Activated CD8-positive, alpha-beta memory T cell treated with anti-CD3 and anti-CD28 coated beads, Interleukin-2, amount 50 U/mL, for 1 hour (primary cell): ENCODE results near the gene JAKMIP1.

Experiments used
- DNase-seq: peaks from one replicate; pipeline ENCODE4 v3.0.0-alpha.2; 2020; ENCODE audit errors: extremely low read depth

The JAKMIP1 gene

DNA sequence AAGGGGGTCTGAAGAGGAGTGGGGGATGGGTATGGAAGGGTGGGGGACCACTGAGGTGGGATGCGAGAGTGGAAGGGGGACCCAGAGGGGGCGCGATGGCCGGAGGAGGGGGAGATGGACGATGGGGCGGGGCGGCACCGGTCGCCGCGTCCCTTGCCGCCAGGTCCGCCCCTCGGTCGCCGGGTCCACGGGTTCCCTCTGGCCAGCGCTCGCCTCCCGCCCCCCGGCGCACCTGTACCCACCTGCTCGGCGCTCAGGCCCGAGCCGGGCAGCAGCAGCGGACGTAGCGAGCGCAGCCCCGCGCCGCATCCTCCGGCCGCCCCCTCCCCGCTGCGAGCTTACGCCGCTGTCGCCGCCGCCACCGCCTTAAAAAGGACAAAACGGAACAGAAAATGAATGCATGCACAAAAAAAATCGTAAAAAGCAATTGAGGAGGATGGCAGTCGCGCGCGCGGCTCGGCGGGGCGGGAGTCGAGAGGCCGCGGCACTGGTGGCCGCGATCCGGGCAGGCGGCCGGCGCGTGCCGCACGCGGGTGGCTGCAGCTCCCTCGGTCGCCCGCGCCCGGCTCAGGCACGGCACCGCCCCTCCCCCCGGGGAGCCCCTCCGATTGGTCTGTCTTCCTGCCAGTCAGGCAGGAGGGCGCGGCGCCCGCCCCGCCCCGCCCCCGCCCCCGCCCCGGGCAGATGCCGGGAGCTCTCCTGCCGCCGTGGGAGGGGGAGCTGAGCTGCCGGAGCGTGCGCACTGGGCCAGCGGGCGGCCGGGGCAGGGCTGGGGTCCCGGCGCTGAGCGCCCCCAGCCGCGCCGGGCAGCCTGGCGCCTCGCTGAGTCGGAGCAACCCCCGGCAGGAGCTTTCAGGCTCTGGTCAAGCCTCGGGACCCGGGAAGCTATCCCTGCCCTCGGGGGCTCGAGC is at the start of gene JAKMIP1:
Gene JAKMIP1 (minus strand): TSS at position 539 of the 911 bp plus-strand sequence. CDS start 87,699 bp downstream, outside the sequence.
- DNase-seq: no peak

DNA sequence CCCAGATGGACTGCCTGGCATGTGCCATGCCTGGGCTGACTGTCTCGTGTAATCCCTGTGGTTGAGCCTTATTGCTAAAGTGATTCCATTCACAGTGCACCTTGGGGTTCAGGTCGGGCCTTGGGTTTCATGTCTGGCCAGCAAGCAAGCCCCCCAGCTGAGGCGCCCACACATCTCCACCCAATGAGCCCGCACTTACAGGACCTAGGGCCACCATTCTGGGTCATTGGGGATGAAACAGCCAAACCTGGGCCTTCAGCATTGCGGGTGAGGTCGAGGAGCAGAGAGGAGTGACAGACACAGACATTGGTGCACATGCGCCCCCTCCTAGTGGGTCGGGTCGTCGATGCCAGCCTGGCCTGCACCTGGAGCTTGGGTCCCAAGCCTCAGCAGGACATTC is 48.0 kb upstream of the JAKMIP1 start:
- DNase-seq: no peak

DNA sequence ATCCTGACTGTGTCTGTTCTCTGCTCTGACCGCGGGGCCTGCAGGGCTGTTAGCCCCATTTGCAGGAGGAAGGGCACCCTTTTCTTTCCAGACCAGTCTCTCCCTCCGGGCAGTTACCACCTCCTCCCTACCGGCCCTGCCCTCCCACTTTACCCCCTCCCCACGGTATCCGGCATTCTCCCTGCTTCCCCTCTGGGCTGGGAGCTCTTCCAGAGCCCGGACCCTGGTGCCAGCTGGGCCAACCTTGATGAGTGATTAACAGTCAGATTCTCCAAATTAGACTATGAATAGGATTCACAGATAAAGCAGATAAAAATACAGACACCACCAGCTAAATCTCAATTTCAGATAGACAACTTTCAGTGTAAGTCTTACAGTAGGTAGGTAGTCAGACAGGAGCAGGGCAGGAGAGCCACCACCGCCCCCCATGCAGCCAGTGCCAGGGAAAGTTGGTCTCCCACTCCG is 45.9 kb upstream of the JAKMIP1 start:
- DNase-seq: no peak

DNA sequence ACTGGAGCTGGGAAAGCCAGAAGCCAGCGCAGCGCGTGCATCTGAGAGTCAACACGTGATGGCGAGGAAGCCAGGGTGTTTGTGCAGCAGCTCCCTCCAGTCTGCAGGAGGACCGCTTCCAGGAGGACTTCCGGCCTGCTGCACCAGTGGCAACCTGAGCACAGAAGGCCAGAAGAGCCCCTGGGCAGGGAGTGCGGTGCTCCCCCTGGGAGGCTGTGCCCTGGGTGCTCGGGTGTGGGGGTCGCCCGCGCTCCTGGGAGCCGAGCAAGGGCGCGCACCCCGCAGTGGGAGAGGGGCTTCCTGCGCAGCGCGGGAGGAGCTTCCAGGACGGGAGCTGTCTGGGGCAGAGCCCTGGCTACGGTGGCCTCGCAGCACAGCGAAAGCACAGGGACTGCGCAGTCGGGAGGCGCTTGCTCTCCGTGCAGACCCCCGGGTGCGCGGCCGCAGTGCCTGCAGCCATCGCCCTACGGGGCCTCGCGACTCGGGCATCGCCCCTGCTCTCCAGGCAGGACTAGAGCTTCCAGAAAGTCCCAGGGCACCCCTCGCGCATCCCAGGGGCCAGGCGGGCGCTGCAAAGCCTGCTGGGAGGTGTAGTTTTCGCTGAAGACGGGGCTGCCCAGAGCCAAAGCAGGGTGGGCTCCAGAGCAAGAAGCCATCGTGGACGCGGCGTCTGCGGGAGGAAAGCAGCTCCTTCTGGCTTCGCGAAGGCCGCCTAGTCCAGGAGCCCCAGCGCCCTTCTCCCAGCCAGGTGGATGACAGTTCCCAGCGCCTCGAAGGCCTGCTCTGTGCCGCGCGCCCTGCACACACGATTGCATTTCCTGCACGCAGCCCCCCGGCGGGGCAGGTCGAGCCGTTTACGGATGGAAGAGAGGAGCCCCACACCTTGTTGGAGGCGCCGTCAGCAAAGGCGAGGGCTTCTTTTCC is 45.2 kb upstream of the JAKMIP1 start:
- no peak for DNase-seq

GRCh38 chr4:6242271-6243029 is 42.1 kb upstream of the JAKMIP1 start:
- no peak for DNase-seq

GRCh38 chr4:6241062-6241845 is 40.9 kb upstream of the JAKMIP1 start:
- no peak for DNase-seq

- no peak for DNase-seq
These were observed 39.6 kb upstream of the JAKMIP1 start for GRCh38 chr4:6239968-6240367.

GRCh38 chr4:6239486-6239885 is 39.1 kb upstream of the JAKMIP1 start:
- DNase-seq: no peak

GRCh38 chr4:6236816-6237390 is 36.6 kb upstream of the JAKMIP1 start:
- DNase-seq: no peak

- DNase-seq: no peak
These were observed 35.7 kb upstream of the JAKMIP1 start for GRCh38 chr4:6235901-6236640.

DNA sequence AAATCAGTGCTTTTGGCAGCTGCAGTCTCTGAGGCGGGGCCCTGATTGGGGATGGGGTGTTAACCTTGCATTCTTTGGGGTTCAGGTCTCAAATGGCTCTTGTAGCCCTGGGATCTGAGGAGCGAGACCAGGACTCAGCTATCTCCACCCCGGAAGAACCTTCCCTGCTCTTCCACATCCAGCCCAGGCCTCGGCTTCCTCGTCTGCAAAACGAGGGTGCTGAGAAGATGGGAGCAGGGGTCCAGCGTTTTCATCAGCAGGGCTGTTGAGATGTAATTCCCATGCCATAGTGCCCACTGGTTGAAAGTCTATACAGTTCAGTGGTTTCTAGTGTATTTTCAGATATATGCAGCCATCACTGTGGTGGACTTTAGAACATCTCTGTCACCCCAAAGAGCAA is 34.7 kb upstream of the JAKMIP1 start:
- DNase-seq: no peak

DNA sequence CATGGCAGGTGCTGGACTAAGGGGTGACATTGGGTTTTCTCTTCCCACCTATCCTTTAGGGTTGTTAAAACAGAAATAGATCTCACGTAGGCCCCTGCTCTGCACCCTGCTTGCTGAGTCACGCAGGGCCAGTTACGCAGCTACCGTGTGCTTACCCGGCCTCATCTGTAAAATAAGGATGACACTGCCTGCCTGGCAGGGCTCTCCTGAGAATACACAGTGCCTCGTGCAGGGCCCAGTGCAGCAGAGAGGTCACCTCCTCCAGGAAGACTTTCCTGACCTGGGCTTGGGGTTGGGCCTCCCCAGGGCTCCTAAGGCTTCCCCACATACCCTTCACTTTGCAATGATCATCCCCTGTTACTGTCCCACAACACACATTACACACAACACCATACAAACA is 33.6 kb upstream of the JAKMIP1 start:
- no peak for DNase-seq

DNA sequence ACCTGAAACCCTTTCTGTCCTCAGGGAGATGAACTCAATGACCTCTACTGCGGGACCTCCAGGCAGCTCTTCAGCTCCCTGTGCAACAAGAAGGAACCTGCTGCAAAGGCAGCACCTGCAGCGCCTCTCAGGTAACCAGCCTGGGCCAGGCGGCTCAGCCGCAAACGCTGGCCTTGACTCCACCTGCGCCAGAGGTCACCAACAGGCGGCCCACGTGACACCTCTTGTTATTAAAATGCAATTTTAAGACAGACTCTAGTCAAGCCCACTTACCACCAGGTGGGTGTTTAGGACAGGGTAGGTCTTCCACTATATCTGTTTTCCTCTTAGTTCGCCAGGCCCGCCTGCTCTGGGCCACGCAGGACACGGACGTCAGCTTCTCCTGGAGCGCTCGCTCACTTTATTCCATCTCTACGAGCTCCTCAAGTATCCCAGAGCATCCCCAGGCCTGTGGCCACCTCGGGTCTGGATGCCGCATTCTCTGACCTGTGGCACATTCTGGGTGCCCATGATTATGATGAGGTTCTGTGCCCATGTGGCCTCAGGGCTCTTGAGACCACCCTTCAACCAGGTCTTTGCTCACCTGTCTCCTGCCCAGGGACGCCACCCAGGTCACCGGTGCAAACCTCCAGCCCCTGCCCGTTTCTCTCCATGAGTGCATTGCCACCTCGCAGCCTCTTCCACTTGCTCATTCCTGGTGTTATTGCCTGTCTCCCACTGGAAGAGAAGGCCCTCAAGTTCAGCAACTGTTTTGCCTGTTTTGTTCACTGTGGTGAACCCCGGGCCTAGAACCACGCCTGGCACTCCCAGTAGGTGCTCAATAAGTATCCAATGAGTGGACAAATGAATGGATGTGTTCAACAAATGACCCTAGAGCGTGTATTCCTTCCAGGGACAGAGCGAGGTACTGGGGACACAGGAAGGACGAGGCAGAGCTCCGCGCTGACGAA is 32.8 kb upstream of the JAKMIP1 start:
- no peak for DNase-seq

DNA sequence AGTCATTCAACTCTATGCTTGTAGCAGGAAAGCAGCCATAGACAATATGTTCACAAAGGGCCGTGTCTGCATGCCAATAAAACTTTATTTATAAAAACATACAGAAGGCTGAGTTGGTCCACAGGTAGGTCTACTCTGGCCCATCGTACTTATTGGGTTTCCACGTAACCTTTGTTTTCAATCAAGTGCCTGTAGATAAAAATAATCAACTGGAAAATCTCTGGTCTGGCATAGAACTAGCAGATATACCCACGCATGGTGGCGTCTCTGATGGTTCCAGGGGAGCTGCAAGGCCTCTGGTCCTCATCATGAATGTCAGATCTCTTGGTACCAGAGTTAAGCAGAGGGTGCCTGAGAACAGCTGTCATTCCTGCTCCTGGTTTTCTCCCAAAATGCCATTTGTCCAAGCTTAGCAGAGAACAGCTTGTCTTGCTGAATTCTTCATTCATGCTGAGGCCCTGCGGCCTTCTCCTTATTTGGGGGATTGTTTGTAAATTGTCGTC is 31.4 kb upstream of the JAKMIP1 start:
- DNase-seq: no peak

DNA sequence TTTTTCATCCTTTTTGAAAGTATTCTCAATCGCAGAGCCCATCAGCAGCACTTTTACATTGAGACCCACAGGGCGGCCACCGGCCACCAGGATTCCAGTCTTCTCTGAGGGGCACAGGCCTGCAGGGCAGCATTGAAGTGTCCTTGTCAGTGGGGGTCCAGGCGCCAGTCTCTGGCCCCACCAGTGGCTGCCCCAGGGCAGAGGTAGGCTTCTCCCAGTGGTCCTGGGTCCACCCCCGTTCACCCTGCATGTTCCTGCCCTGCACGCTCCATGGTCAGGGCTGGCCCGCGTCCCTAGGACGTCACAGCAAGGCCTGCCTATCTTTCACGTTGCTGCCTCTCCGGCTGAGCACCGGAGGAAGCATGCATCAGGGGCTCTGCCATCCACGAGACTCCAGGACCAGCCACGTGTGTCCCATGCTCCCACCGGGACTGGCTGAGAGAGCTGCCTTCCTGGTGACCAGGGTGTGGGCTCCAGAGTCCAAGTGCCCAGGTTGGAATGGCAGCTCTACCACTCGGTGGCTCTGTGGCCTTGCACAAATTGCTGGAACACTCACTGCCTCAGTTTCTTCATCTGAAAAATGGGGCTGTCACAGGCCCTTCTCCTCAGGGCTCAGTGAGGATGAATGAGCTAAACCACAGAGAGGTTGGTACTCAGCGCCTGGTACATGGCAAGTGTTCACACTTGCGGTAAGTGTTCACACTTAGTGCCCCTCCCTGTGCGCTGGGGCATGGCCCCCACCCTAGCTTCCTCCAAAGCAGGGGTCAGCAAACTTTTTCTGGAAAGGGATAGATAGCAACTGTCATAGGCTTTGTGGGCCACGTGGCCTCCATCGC is 30.7 kb upstream of the JAKMIP1 start:
- DNase-seq: no peak

- DNase-seq: no peak
These were observed 30.1 kb upstream of the JAKMIP1 start for GRCh38 chr4:6230502-6230785.

DNA sequence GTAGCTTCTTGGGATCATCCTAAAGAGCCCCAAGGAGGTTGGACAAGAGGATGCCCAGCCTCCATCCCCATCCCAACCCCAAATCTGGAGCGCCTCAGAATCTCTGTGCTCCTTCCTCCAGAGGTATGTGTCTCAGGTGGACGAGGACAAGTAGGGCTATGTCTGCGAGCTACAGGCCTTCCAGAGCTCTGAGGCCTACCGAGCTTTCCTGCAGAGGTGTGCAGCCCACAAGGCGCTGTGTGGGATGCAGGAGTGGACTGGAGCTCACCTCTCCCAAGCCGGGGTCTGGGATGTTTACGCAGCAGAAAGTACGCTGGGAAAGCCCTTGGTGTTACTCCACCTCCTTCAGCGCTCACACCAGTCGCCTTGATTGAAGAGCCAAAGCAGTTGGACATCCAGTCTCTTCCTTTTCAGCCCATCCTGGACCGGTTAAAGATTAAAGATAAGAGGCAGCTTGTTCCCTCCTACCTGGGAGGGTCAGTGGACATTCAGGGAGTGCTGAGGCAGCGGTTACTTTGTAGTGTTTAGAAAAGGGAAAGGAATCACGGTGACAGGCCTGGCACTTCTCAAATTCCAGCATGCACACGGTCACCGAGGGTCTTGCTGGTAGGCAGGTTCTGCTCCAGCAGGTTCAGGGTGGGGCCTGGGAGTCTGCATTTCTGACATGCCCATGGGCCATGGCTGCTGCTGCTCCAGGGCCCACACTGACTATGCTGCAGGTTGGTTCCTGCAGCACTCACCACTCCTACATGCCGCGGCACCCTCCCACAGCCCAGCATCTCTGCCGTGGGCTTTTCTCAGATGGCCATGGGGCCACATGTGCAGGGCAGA is 29.5 kb upstream of the JAKMIP1 start:
- no peak for DNase-seq
